A673 (cell line): ENCODE results near the gene LRRFIP1.

ENCODE experiments used
- CTCF ChIP-seq: fragments of 300-800, 200-600 bp; sonication (generic); conservative IDR thresholded peaks from 2 replicates; pipeline ENCODE4 v1.5.1; 2017; ENCODE audit warnings: low read depth, mild to moderate bottlenecking, antibody characterized with exemption, low read length, moderate library complexity, mixed read lengths
- EZH2 ChIP-seq: fragments of 200-600 bp; sonication (generic); IDR thresholded peaks from 2 replicates; pipeline ENCODE4 v1.6.1; 2017; ENCODE audit warnings: borderline replicate concordance, low read depth, mild to moderate bottlenecking, mixed read lengths, antibody characterized with exemption, low read length; ENCODE audit not compliant: poor library complexity, severe bottlenecking

GRCh38 chr2:237602409-237602808, 25.0 kb upstream of the LRRFIP1 start:
- TF ChIP-seq CTCF (no peak), EZH2 (no peak)
